ENCODE results near the gene SLBP. TPM values are rescaled to one million over a fixed set of nuclear protein-coding genes. Genes with fewer than 3 reads are reported as not detected.
"Not testable (repeated sequence)": the region's sequence is repeated elsewhere in the genome, so short reads cannot be mapped to it uniquely, and the experiment has no call there.

SLBP gene
- total RNA-seq, 1 donor: 89.1 TPM

- TF ChIP-seq CTCF (IDR thresholded peaks at IDR 0.05; ENCODE audit: insufficient read depth, low read length): no peak
- peak overlapping the region; percentile 95 for H3K4me3 ChIP-seq (ENCODE audit: low read depth, low read length)
- DNase-seq (ENCODE audit: low read depth): peak; percentile 48
Measured at GRCh38 chr4:1711571-1712215, 426 bp downstream of the SLBP start.

GRCh38 chr4:1711055-1711570 lies 1.0 kb downstream of the SLBP start:
- no peak for TF ChIP-seq CTCF (IDR thresholded peaks at IDR 0.05; ENCODE audit: insufficient read depth, low read length)

GRCh38 chr4:1708581-1708980 lies 3.5 kb downstream of the SLBP start:
- no peak overlapping the region for H3K4me3 ChIP-seq (ENCODE audit: low read depth, low read length)
- no peak for DNase-seq (ENCODE audit: low read depth)
- TF ChIP-seq CTCF (IDR thresholded peaks at IDR 0.05; ENCODE audit: insufficient read depth, low read length): no peak

More at GRCh38 chr4:1711055-1711570, 1.0 kb downstream of the SLBP start:
- DNase-seq (ENCODE audit: low read depth): no peak
- peak overlapping the region; percentile 95 for H3K4me3 ChIP-seq (ENCODE audit: low read depth, low read length)

- no peak for DNase-seq (ENCODE audit: low read depth)
- no peak overlapping the region for H3K4me3 ChIP-seq (ENCODE audit: low read depth, low read length)
- no peak for TF ChIP-seq CTCF (IDR thresholded peaks at IDR 0.05; ENCODE audit: insufficient read depth, low read length)
Measured at GRCh38 chr4:1706358-1706757, 5.8 kb downstream of the SLBP start.

GRCh38 chr4:1705732-1706131 lies 6.4 kb downstream of the SLBP start:
- H3K4me3 ChIP-seq (ENCODE audit: low read depth, low read length): no peak overlapping the region
- no peak for DNase-seq (ENCODE audit: low read depth)
- no peak for TF ChIP-seq CTCF (IDR thresholded peaks at IDR 0.05; ENCODE audit: insufficient read depth, low read length)

GRCh38 chr4:1703867-1704266 lies 8.3 kb downstream of the SLBP start:
- no peak for DNase-seq (ENCODE audit: low read depth)
- no peak for TF ChIP-seq CTCF (IDR thresholded peaks at IDR 0.05; ENCODE audit: insufficient read depth, low read length)
- H3K4me3 ChIP-seq (ENCODE audit: low read depth, low read length): no peak overlapping the region

GRCh38 chr4:1701671-1702070 lies 10.4 kb downstream of the SLBP start:
- not testable (repeated sequence) for H3K4me3 ChIP-seq (ENCODE audit: low read depth, low read length); DNase-seq (ENCODE audit: low read depth)
